B cell (primary cell): Measurements from ENCODE around the gene SGSM1. TPM values are rescaled to one million over a fixed set of nuclear protein-coding genes. Genes with fewer than 3 reads are reported as not detected.

Experiments used
- ATAC-seq: fragments of 200-7000 bp; cut with Tn5 transposase; one replicate; pipeline ENCODE4 v1.10.0; 2021; ENCODE audit warnings: low read depth, mild to moderate bottlenecking, moderate number of reproducible peaks, moderate library complexity
- CTCF ChIA-PET: fragments of 350-600 bp; sonication (Branson Sonifier 250); formaldehyde crosslinking; loops from one replicate; lab custom pipeline; 2021; ENCODE audit warnings: antibody characterized with exemption, inconsistent platforms; lab: Charles Lee
- POLR2A ChIA-PET: fragments of 350-600 bp; sonication (Branson Sonifier 250); formaldehyde crosslinking; loops from one replicate; lab custom pipeline; 2021; ENCODE audit warnings: antibody characterized with exemption; lab: Charles Lee
- DNase-seq: peaks from one replicate; pipeline ENCODE4 v3.0.0; 2013
- H2AFZ ChIP-seq: 2 replicates; pipeline ENCODE4 v1.6.1; 2012; ENCODE audit warnings: mild to moderate bottlenecking, low read depth, low read length; ENCODE audit not compliant: insufficient read depth, poor library complexity, severe bottlenecking
- H3K27ac ChIP-seq, 2 donors: 1 replicate in 1 of 2; 2 replicates in 1 of 2; pipeline ENCODE4 v1.5.1; 2012 to 2013; ENCODE audit warnings: low read length in 2 of 2, mild to moderate bottlenecking in 2 of 2, moderate library complexity in 1 of 2
- H3K27me3 ChIP-seq, 4 experiments: fragments of 200-600 bp in 1 of 4; sonication (generic) in 1 of 4; replicated peaks in 1 of 4; 1 replicate in 2 of 4; 2 replicates in 2 of 4; pipeline versions ENCODE4 v1.6.1 to v1.7.0; 2013 to 2016; ENCODE audit warnings: low read length in 3 of 4, mild to moderate bottlenecking in 2 of 4, mixed read lengths in 1 of 4, moderate library complexity in 1 of 4; ENCODE audit not compliant: insufficient read depth in 4 of 4, control insufficient read depth in 3 of 4; ENCODE audit errors: control extremely low read depth in 1 of 4
- H3K36me3 ChIP-seq, 2 experiments: replicated peaks in 1 of 2; 1 replicate in 1 of 2; 2 replicates in 1 of 2; pipeline versions ENCODE4 v1.6.1 to v1.7.1; 2013; ENCODE audit warnings: low read length in 1 of 2; ENCODE audit not compliant: insufficient read depth in 2 of 2, control insufficient read depth in 1 of 2; ENCODE audit errors: control extremely low read depth in 1 of 2, extremely low read depth in 1 of 2
- H3K4me1 ChIP-seq, 2 donors: fragments of 200-600 bp in 1 of 2; sonication (generic) in 1 of 2; 1 replicate in 1 of 2; 2 replicates in 1 of 2; pipeline versions ENCODE4 v1.5.1 to v1.6.1; 2013 to 2017; ENCODE audit warnings: low read length in 2 of 2; ENCODE audit not compliant: control insufficient read depth in 2 of 2, insufficient read depth in 2 of 2
- H3K4me2 ChIP-seq: replicated peaks from 2 replicates; pipeline ENCODE3; 2012; ENCODE audit warnings: mild to moderate bottlenecking, low read depth, low read length; ENCODE audit not compliant: poor library complexity, severe bottlenecking
- H3K4me3 ChIP-seq, 5 experiments: fragments of 200-600 bp in 1 of 5; sonication (generic) in 1 of 5; 1 replicate in 3 of 5; 2 replicates in 2 of 5; pipeline versions ENCODE4 v1.5.1 to v1.7.0; 2011 to 2016; ENCODE audit warnings: low read length in 4 of 5, mild to moderate bottlenecking in 4 of 5, low read depth in 2 of 5, control low read depth in 1 of 5, moderate library complexity in 1 of 5; ENCODE audit not compliant: insufficient read depth in 1 of 5; ENCODE audit errors: control extremely low read depth in 1 of 5, extremely low read depth in 1 of 5
- H3K79me2 ChIP-seq: fragments of 200-600 bp; sonication (generic); one replicate; pipeline ENCODE4 v1.6.0; 2016; ENCODE audit warnings: low read length; ENCODE audit not compliant: control insufficient read depth, insufficient read depth
- H3K9ac ChIP-seq: fragments of 200-600 bp; sonication (generic); 2 replicates; pipeline ENCODE4 v1.6.1; 2017; ENCODE audit warnings: mild to moderate bottlenecking, low read length, moderate library complexity
- H3K9me3 ChIP-seq, 3 donors: one replicate each; pipeline versions ENCODE4 v1.6.1 to v1.7.1; 2013; ENCODE audit warnings: low read length in 2 of 3; ENCODE audit not compliant: control insufficient read depth in 2 of 3, insufficient read depth in 1 of 3; ENCODE audit errors: control extremely low read depth in 1 of 3
- H4K20me1 ChIP-seq: 2 replicates; pipeline ENCODE4 v1.6.0; 2012; ENCODE audit warnings: mild to moderate bottlenecking, low read length; ENCODE audit not compliant: insufficient read depth, control insufficient read depth, poor library complexity, severe bottlenecking
- H3K27ac Mint-ChIP-seq: one replicate; pipeline ENCODE4 v1.8.0; 2021; ENCODE audit warnings: mixed read lengths
- H3K27me3 Mint-ChIP-seq: one replicate; pipeline ENCODE4 v1.8.0; 2021; ENCODE audit warnings: mixed read lengths
- H3K4me1 Mint-ChIP-seq: one replicate; pipeline ENCODE4 v1.8.0; 2021; ENCODE audit warnings: mixed read lengths
- H3K4me3 Mint-ChIP-seq: one replicate; pipeline ENCODE4 v1.8.0; 2021; ENCODE audit warnings: mixed read lengths
- H3K9me3 Mint-ChIP-seq: one replicate; pipeline ENCODE4 v1.8.0; 2022; ENCODE audit warnings: mixed read lengths; ENCODE audit not compliant: insufficient read depth
- CTCF ChIP-seq: fragments of 200-600 bp; IDR thresholded peaks from one replicate; pipeline ENCODE4 v1.8.0; 2022; ENCODE audit warnings: antibody characterized with exemption, mild to moderate bottlenecking
- EZH2 ChIP-seq: IDR thresholded peaks from 2 replicates; pipeline ENCODE4 v1.6.1; 2012; ENCODE audit warnings: borderline replicate concordance, low read depth, mild to moderate bottlenecking, moderate library complexity, low read length; ENCODE audit not compliant: insufficient read depth, poor library complexity, severe bottlenecking
- WGBS: methylation state at CpG from one replicate; pipeline ENCODE4 v1.1.5; 2013; ENCODE audit warnings: missing lambda C conversion rate; ENCODE audit not compliant: insufficient coverage; 5-methylcytosine and 5-hydroxymethylcytosine counted together
- intact Hi-C: fragments of 100-400 bp; cut with micrococcal nuclease; formaldehyde crosslinking; loops from one replicate; pipeline ENCODE4 v1.10.0; 2022
- polyA plus RNA-seq: library from polyadenylated mRNA; depleted of rRNA; stranded (reverse); fragments of >200 nt; gene quantifications from 2 replicates; pipeline ENCODE4 v1.2.3, GENCODE V29; 2012
- total RNA-seq, 2 donors: library from RNA; stranded (reverse); fragments of 120-200 nt in 1 of 2; gene quantifications; 1 replicate in 1 of 2; 2 replicates in 1 of 2; pipeline versions ENCODE4 v1.2.3 to v1.2.4, GENCODE V29; 2013 to 2022

SGSM1 gene
- total and polyA plus RNA-seq, 2 donors (not counting 1 experiment from before 2014, with no cell fraction given): 0.91 to 1.3 TPM

- Mint-ChIP-seq H3K27ac (no peak overlapping the region), H3K9me3 (no peaks in the 10 kb centered on the region), H3K27me3 (peaks cover 11% of the 10 kb centered on the region), H3K4me1 (peaks cover 8% of the 10 kb centered on the region), H3K4me3 (no peak overlapping the region)
- Histone ChIP-seq H3K4me3 (no peak overlapping the region), H3K36me3 (no peaks in the 10 kb centered on the region), H3K27ac (no peak overlapping the region), H3K79me2 (no peaks in the 10 kb centered on the region), H3K9me3 (peaks cover 0 to 3% (median 0%) of the 10 kb centered on the region in 3 donors), H3K4me1 (peaks cover 12 to 17% of the 10 kb centered on the region in 2 donors), H3K4me2 (no peak overlapping the region), H2AFZ (no peak overlapping the region), H3K27me3 (peaks cover 0 to 7% (median 0%) of the 10 kb centered on the region in 4 experiments), H3K9ac (no peak overlapping the region), H4K20me1 (no peaks in the 10 kb centered on the region)
- intact Hi-C loops: no loop called here
- ChIA-PET CTCF (interaction anchor here (0.9 kb wide), 1 partner anchor 24 kb away, joined by 3 read pairs; no protein-coding TSS in a partner anchor), POLR2A (no interaction called here)
- no peak for TF ChIP-seq CTCF
- TF ChIP-seq EZH2: no peak
- ATAC-seq: no peak
- no peak for DNase-seq
- WGBS: 94% methylated on average over 7 of the region's 7 CpGs
Measured at GRCh38 chr22:24826710-24827285, 20.8 kb downstream of the SGSM1 start.

DNA sequence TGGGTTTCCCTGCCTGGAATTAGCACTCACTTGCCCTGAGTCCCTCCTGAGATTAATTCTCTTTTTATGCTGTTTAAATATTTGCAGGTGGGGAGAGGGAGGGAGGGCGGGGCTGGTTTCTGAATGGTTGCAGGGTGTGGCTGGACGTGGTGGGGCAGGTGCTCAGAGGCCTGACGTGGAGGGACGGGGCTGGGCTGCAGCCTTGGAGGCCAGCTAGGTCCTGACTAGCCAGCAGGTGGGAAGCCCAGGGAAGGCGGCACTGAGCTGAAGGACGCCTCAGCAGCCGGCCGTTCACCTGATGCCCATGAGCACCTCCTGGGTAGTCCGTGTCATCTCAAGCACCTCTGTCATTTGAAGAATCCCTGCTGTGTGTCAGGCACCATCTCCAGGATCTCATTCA is 21.3 kb downstream of the SGSM1 start:
- ATAC-seq: no peak
- WGBS: 91% methylated on average over 5 of the region's 9 CpGs
- CTCF ChIA-PET: no interaction called here
- no peak overlapping the region for H3K4me3 Mint-ChIP-seq
- H3K27me3 ChIP-seq: peaks cover 0 to 10% (median 0%) of the 10 kb centered on the region in 4 experiments
- no peak overlapping the region for H3K27ac Mint-ChIP-seq
- H3K4me1 Mint-ChIP-seq: peaks cover 12% of the 10 kb centered on the region
- no peak overlapping the region for H3K9ac ChIP-seq
- H3K9me3 ChIP-seq: peaks cover 0 to 3% (median 0%) of the 10 kb centered on the region in 3 donors
- intact Hi-C loops: no loop called here
- POLR2A ChIA-PET: no interaction called here
- H3K36me3 ChIP-seq: no peaks in the 10 kb centered on the region
- no peaks in the 10 kb centered on the region for H4K20me1 ChIP-seq
- no peak overlapping the region for H2AFZ ChIP-seq
- no peak overlapping the region for H3K4me2 ChIP-seq
- no peaks in the 10 kb centered on the region for H3K9me3 Mint-ChIP-seq
- TF ChIP-seq EZH2 (no peak), CTCF (no peak)
- DNase-seq: no peak
- peaks cover 13 to 22% of the 10 kb centered on the region in 2 donors for H3K4me1 ChIP-seq
- H3K27ac ChIP-seq: no peak overlapping the region
- peaks cover 14% of the 10 kb centered on the region for H3K27me3 Mint-ChIP-seq
- no peaks in the 10 kb centered on the region for H3K79me2 ChIP-seq
- H3K4me3 ChIP-seq: no peak overlapping the region
